Activated CD8-positive, alpha-beta memory T cell treated with anti-CD3 and anti-CD28 coated beads, Interleukin-2, amount 10 ng/mL, durations not matched to agents 7 days and 5 days (primary cell): ENCODE measurements around the gene NIP7. TPM values are rescaled to one million over a fixed set of nuclear protein-coding genes. Genes with fewer than 3 reads are reported as not detected.
"Not testable (repeated sequence)": the region's sequence is repeated elsewhere in the genome, so short reads cannot be mapped to it uniquely, and the experiment has no call there.

ENCODE experiments used
- ATAC-seq: fragments of 150-1000 bp; cut with Tn5 transposase; one replicate; pipeline ENCODE4 v1.10.0; 2021; ENCODE audit warnings: moderate library complexity
- CTCF ChIA-PET: fragments of 350-600 bp; sonication (Branson Sonifier 250); formaldehyde crosslinking; loops from one replicate; lab custom pipeline; 2021; ENCODE audit warnings: antibody characterized with exemption; lab: Charles Lee
- DNase-seq: peaks from one replicate; pipeline ENCODE4 v3.0.0-alpha.2; 2020
- H3K27ac Mint-ChIP-seq: one replicate; pipeline ENCODE4 v1.8.0; 2021; ENCODE audit warnings: mild to moderate bottlenecking, mixed read lengths
- H3K27me3 Mint-ChIP-seq: one replicate; pipeline ENCODE4 v1.8.0; 2021; ENCODE audit warnings: mixed read lengths
- H3K36me3 Mint-ChIP-seq: one replicate; pipeline ENCODE4 v1.8.0; 2021; ENCODE audit warnings: mild to moderate bottlenecking, mixed read lengths
- H3K4me1 Mint-ChIP-seq: one replicate; pipeline ENCODE4 v1.8.0; 2021; ENCODE audit warnings: mixed read lengths
- H3K4me3 Mint-ChIP-seq: one replicate; pipeline ENCODE4 v1.8.0; 2021; ENCODE audit warnings: mild to moderate bottlenecking, moderate library complexity, mixed read lengths
- H3K9me3 Mint-ChIP-seq: one replicate; pipeline ENCODE4 v1.8.0; 2022; ENCODE audit warnings: low read depth, mixed read lengths
- total RNA-seq, 2 experiments: library from RNA; stranded (reverse); gene quantifications; one replicate each; pipeline ENCODE4 v1.2.3, GENCODE V29; 2021

The NIP7 gene
- 10 to 100 TPM; 36.2 to 48.8 TPM for total RNA-seq

GRCh38 chr16:69339289-69340094 is at the start of gene NIP7, which contains the start of gene COG8:
Gene NIP7 (plus strand): TSS chr16:69339772. CDS start chr16:69339830, 58 bp downstream.
Gene COG8 (minus strand): TSS chr16:69339564. CDS start chr16:69339552, 12 bp downstream.
- no peaks in the 10 kb centered on the region for H3K9me3 Mint-ChIP-seq
- H3K36me3 Mint-ChIP-seq, result peaks cover 29% of the 10 kb centered on the region
- DNase-seq, result peak; percentile 96
- peak within 1 kb of the TSS; percentile 96 for H3K27ac Mint-ChIP-seq
- peaks cover 46% of the 10 kb centered on the region for H3K4me1 Mint-ChIP-seq
- H3K4me3 Mint-ChIP-seq, result peak within 1 kb of the TSS; percentile 94
- CTCF ChIA-PET, result interaction anchor here (0.7 to 5.0 kb wide), 11 partner anchors 9 to 90 kb away, joined by 3 to 40 read pairs (median 4); partner anchors contain the start of genes PDF and TERF2
- ATAC-seq, result peak; percentile 84
- no peaks in the 10 kb centered on the region for H3K27me3 Mint-ChIP-seq

DNA sequence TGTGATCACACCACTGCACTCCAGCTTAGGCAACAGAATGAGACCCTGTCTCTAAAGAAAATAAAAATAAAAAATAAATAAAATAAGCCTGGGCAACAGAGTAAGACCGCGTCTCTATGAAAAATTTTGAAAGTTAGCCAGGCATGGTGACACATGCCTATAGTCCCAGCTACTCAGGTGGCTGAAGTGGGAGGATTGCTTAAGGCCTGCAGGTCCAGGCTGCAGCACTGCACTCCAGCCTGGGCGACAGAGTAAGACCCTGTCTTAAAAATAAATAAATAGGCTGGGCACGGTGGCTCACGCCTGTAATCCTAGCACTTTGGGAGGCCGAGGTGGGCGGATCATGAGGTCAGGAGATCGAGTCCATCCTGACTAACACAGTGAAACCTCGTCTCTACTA is 47.9 kb upstream of the NIP7 start:
- H3K9me3 Mint-ChIP-seq, H3K27me3 Mint-ChIP-seq, CTCF ChIA-PET, H3K4me3 Mint-ChIP-seq, H3K27ac Mint-ChIP-seq, DNase-seq, H3K4me1 Mint-ChIP-seq, ATAC-seq, H3K36me3 Mint-ChIP-seq: not testable (repeated sequence)

DNA sequence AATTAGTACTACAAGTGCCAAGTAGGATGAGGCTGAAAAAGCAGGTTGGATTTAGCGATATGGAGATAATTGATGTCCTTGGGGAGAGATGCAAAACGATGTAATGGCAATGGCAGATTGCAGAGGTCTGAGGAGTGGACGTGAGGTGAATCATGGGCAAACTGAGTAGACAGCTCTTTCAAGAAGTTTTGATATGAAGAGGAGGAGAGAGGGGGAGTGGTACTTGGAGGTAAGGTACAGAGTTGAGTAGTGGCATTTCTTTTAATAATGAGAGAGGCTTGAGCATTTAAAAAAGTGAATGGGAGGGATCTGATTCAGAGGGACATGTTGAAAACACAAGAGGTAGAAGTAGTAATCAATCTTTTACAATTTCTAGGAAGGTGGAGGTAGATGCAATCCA is 46.2 kb upstream of the NIP7 start:
- CTCF ChIA-PET, result no interaction called here
- no peak for ATAC-seq
- Mint-ChIP-seq H3K36me3 (peaks cover 2% of the 10 kb centered on the region), H3K27me3 (no peaks in the 10 kb centered on the region), H3K27ac (no peak overlapping the region), H3K4me3 (no peak overlapping the region), H3K4me1 (no peaks in the 10 kb centered on the region), H3K9me3 (no peaks in the 10 kb centered on the region)
- DNase-seq, result no peak

DNA sequence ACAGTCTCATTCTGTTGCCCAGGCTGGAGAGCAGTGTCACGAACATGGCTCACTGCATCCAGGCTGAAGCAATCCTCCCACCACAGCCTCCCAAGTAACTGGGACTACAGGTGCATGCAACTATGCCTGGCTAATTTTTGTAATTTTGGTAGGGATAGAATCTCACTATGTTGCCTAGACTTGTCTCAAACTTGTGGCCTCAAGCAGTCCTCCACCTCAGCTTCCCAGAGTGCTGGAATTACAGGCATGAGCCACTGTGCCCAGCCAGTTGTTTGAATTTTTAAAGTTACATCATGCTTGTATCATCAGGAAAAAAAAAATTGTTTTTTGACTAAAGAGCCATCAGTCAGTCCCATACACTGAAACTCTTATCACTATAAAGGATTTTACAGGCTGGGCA is 45.5 kb upstream of the NIP7 start:
- ATAC-seq (no peak), DNase-seq (no peak)
- no peaks in the 10 kb centered on the region for H3K9me3 Mint-ChIP-seq
- no peak overlapping the region for H3K27ac Mint-ChIP-seq
- H3K4me3 Mint-ChIP-seq, result no peak overlapping the region
- no peaks in the 10 kb centered on the region for H3K4me1 Mint-ChIP-seq
- H3K27me3 Mint-ChIP-seq, result no peaks in the 10 kb centered on the region
- H3K36me3 Mint-ChIP-seq, result peaks cover 2% of the 10 kb centered on the region
- CTCF ChIA-PET, result no interaction called here

GRCh38 chr16:69296771-69297170 is 42.8 kb upstream of the NIP7 start:
- H3K36me3 Mint-ChIP-seq, DNase-seq, H3K27ac Mint-ChIP-seq, H3K4me3 Mint-ChIP-seq, H3K27me3 Mint-ChIP-seq, CTCF ChIA-PET, H3K4me1 Mint-ChIP-seq, ATAC-seq, H3K9me3 Mint-ChIP-seq: not testable (repeated sequence)

DNA sequence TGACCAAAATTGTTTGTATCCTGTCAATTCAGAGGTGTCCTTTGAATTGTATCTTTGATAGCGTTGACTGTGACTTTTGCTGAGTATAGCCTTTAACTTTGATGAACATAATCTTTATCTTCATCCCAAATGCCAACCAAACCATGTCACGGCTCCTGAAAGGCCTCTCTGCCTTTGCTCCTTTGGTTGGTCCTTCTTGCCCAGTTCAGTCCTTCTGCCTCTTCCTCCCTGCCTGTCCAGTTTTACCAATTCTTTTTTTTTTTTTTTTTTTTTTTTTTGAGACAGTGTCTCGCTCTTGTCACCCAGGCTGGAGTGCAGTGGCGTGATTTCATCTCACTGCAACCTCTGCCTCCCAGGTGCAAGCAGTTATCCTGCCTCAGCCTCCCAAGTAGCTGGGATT is 41.3 kb upstream of the NIP7 start:
- H3K27ac Mint-ChIP-seq, result no peak overlapping the region
- ATAC-seq (no peak), DNase-seq (no peak)
- H3K36me3 Mint-ChIP-seq, result peaks cover 10% of the 10 kb centered on the region
- no peak overlapping the region for H3K4me3 Mint-ChIP-seq
- no peaks in the 10 kb centered on the region for H3K4me1 Mint-ChIP-seq
- CTCF ChIA-PET, result no interaction called here
- H3K9me3 Mint-ChIP-seq, result no peaks in the 10 kb centered on the region
- no peaks in the 10 kb centered on the region for H3K27me3 Mint-ChIP-seq

GRCh38 chr16:69301187-69301586 is 38.4 kb upstream of the NIP7 start:
- H3K27ac Mint-ChIP-seq, result no peak overlapping the region
- H3K27me3 Mint-ChIP-seq, result no peaks in the 10 kb centered on the region
- H3K36me3 Mint-ChIP-seq, result peaks cover 9% of the 10 kb centered on the region
- CTCF ChIA-PET, result interaction anchor here (1.7 kb wide), 1 partner anchor 9 kb away, joined by 6 read pairs; no protein-coding TSS in a partner anchor
- no peak overlapping the region for H3K4me3 Mint-ChIP-seq
- no peak for ATAC-seq
- no peak for DNase-seq
- H3K9me3 Mint-ChIP-seq, result no peaks in the 10 kb centered on the region
- no peaks in the 10 kb centered on the region for H3K4me1 Mint-ChIP-seq

DNA sequence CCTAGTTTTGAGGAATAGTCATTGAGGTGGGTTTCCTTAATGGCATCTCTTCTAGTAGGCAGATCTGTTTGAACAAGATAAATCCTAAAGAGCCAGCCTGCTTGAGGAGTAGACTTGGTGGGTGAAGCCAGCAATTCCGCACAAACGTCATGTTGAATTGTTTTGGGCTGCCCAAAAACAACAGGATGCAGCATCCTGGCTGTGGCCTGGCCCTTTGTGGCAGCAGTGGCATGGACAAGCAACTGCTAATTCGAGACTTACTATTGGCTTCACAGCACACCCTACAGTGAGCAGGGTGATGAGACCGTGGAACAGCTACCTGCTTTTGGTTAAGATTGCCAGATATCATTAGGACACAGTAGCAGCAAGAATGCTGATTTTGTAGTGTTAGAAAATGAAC is 37.7 kb upstream of the NIP7 start:
- no peaks in the 10 kb centered on the region for H3K27me3 Mint-ChIP-seq
- peaks cover 8% of the 10 kb centered on the region for H3K36me3 Mint-ChIP-seq
- DNase-seq, result no peak
- CTCF ChIA-PET, result interaction anchor here (1.7 kb wide), 1 partner anchor 9 kb away, joined by 6 read pairs; no protein-coding TSS in a partner anchor
- no peaks in the 10 kb centered on the region for H3K4me1 Mint-ChIP-seq
- ATAC-seq, result no peak
- no peaks in the 10 kb centered on the region for H3K9me3 Mint-ChIP-seq
- no peak overlapping the region for H3K4me3 Mint-ChIP-seq
- no peak overlapping the region for H3K27ac Mint-ChIP-seq

DNA sequence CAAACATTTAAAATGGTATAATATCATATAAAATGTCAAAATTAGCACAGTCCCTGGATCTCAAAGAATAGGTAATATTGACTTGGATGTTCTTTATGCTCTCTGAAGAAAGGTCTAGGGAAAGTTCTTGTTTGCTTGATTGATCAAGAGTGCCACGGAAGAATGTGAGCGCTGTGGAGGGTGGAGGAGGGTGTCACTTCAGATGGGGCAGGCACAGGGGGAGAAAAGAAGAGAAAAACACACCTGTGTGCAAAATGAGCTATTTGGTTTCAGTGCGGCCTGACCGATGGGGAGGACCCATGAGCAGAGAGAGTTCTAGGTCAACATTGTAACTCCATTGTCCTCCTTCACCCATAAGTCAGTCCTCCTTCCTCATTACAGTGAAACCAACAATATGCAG is 37.3 kb upstream of the NIP7 start:
- Mint-ChIP-seq H3K36me3 (peaks cover 8% of the 10 kb centered on the region), H3K27ac (no peak overlapping the region)
- CTCF ChIA-PET, result interaction anchor here (0.7 to 1.7 kb wide), 2 partner anchors 8 to 104 kb away, joined by 3 to 6 read pairs; no protein-coding TSS in a partner anchor

DNA sequence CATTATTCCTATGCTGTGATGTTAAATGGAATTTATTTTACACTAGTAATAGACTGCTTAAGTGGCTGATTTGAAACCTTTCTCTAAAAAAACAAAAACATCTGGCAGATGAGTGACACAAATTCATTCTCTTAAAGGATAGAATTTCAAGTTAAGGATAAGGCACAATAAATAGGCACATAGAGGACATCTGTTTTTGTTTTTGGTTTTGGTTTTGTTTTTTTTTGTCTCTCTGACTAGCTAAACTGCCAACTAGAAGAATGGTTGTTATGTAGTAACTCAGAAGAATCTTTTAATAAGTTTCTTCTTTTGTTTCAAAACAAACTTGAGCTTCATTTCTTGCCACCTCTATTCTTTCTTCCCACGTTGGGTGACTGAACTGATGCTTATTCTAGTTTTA is 33.5 kb upstream of the NIP7 start:
- Mint-ChIP-seq H3K4me3 (no peak overlapping the region), H3K4me1 (peaks cover 7% of the 10 kb centered on the region), H3K36me3 (peaks cover 2% of the 10 kb centered on the region), H3K27ac (no peak overlapping the region), H3K27me3 (no peaks in the 10 kb centered on the region), H3K9me3 (no peaks in the 10 kb centered on the region)
- CTCF ChIA-PET, result interaction anchor here (1.5 kb wide), 1 partner anchor 181 kb away, joined by 3 read pairs; no protein-coding TSS in a partner anchor
- no peak for ATAC-seq
- no peak for DNase-seq

More for the DNA sequence above, 37.3 kb upstream of the NIP7 start:
- no peak overlapping the region for H3K4me3 Mint-ChIP-seq
- no peaks in the 10 kb centered on the region for H3K4me1 Mint-ChIP-seq
- H3K27me3 Mint-ChIP-seq, result no peaks in the 10 kb centered on the region
- DNase-seq, result no peak
- ATAC-seq, result no peak
- H3K9me3 Mint-ChIP-seq, result no peaks in the 10 kb centered on the region

DNA sequence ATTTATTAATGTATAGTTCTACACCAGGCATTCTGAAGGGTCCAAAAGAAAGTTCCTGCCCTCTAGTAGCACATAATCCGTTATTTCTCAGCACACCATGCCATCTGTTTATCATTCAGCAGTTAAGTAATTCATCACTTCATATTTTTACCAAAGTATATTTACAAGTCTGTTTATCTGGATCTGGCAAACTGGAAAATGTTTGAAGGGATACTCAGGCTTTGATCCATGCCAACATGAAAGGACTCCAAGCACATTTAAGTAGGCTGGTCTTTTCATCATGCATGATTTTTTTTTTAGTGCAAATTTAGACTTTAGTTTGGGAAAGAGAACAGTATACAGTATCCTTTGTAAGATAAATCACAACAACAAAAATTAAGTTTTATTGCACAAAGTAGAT is 32.5 kb upstream of the NIP7 start:
- H3K27me3 Mint-ChIP-seq, result no peaks in the 10 kb centered on the region
- CTCF ChIA-PET, result no interaction called here
- no peaks in the 10 kb centered on the region for H3K9me3 Mint-ChIP-seq
- peaks cover 10% of the 10 kb centered on the region for H3K4me1 Mint-ChIP-seq
- DNase-seq (no peak), ATAC-seq (no peak)
- no peak overlapping the region for H3K4me3 Mint-ChIP-seq
- no peak overlapping the region for H3K27ac Mint-ChIP-seq
- peaks cover 5% of the 10 kb centered on the region for H3K36me3 Mint-ChIP-seq

GRCh38 chr16:69307856-69308255 is 31.7 kb upstream of the NIP7 start:
- Mint-ChIP-seq H3K36me3 (peaks cover 8% of the 10 kb centered on the region), H3K9me3 (no peaks in the 10 kb centered on the region)

DNA sequence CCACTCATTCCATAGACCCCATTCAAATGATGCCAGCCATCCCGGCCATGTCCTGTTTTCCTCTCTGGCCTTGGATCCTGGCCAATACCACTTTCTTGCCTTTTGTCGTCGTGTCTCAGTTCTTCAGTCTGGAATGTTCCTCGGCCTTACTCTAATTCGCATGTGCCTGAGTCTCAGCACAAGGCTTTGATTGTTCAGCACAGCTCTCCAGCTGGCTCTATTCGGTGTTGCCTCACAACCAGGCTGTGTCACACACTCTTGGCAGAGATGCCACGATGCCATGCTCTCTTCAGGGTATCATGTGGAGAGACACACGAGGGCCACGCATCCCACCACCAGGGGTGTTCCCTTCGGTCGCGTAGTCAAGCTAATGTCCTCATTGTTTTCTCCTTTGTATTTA is 30.3 kb upstream of the NIP7 start:
- H3K9me3 Mint-ChIP-seq, result no peaks in the 10 kb centered on the region
- H3K27ac Mint-ChIP-seq, result no peak overlapping the region
- DNase-seq (no peak), ATAC-seq (no peak)
- H3K36me3 Mint-ChIP-seq, result peaks cover 13% of the 10 kb centered on the region
- H3K27me3 Mint-ChIP-seq, result no peaks in the 10 kb centered on the region
- CTCF ChIA-PET, result interaction anchor here (1.4 kb wide), 1 partner anchor 159 kb away, joined by 5 read pairs; no protein-coding TSS in a partner anchor
- no peak overlapping the region for H3K4me3 Mint-ChIP-seq
- peaks cover 22% of the 10 kb centered on the region for H3K4me1 Mint-ChIP-seq

More at GRCh38 chr16:69307856-69308255, 31.7 kb upstream of the NIP7 start:
- ATAC-seq (no peak), DNase-seq (no peak)
- no peak overlapping the region for H3K27ac Mint-ChIP-seq
- H3K27me3 Mint-ChIP-seq, result no peaks in the 10 kb centered on the region
- H3K4me1 Mint-ChIP-seq, result peaks cover 13% of the 10 kb centered on the region
- CTCF ChIA-PET, result no interaction called here
- H3K4me3 Mint-ChIP-seq, result no peak overlapping the region
